HepG2 (cell line): Measurements from ENCODE around the gene IL10. TPM values are rescaled to one million over a fixed set of nuclear protein-coding genes. Genes with fewer than 3 reads are reported as not detected.

Experiments
- ATAC-seq: fragments of 200-7000 bp; cut with Tn5 transposase; 3 replicates; pipeline ENCODE4 v1.9.1; 2020; ENCODE audit warnings: mild to moderate bottlenecking, moderate library complexity
- BruUV-seq: library from RNA; stranded (reverse); fragments of 400-500 nt; replicated peaks from 2 replicates; lab custom pipeline; 2021; lab: Mats Ljungman, UMichigan
- CTCF ChIA-PET: fragments of 300-600 bp; formaldehyde crosslinking; extraction: SDS; loops from one replicate; lab custom pipeline; 2021; ENCODE audit warnings: low total read pairs, inconsistent platforms, low intra/inter-chr PET ratio; lab: Yijun Ruan, JAX
- POLR2A ChIA-PET: fragments of 350-600 bp; sonication (Branson Sonifier 250); formaldehyde crosslinking; loops from one replicate; lab custom pipeline; 2020; ENCODE audit warnings: antibody characterized with exemption, inconsistent platforms; lab: Yijun Ruan, JAX
- DNase-seq: peaks from one replicate; pipeline ENCODE4 v3.0.0-alpha.2; 2015; ENCODE audit warnings: low spot score
- FAIRE-seq: peaks from 3 replicates; lab custom pipeline; 2011; peaks lifted over from hg19 to GRCh38; lab: Jason Lieb, UNC
- H2AFZ ChIP-seq: one replicate; pipeline ENCODE4 v1.6.1; 2011; ENCODE audit warnings: low read length, inconsistent platforms
- H3K27ac ChIP-seq: fragments of 300-600 bp; 3 replicates; pipeline ENCODE4 v1.8.0; 2011; ENCODE audit warnings: mixed run types, mild to moderate bottlenecking, mixed read lengths, low read length, inconsistent platforms; ENCODE audit not compliant: insufficient read depth; ENCODE audit errors: extremely low read length
- H3K27me3 ChIP-seq, 2 experiments: fragments of 200-600 bp in 1 of 2; 2 replicates in 1 of 2; 3 replicates in 1 of 2; pipeline versions ENCODE4 v1.6.0 to v1.8.0; 2011; ENCODE audit warnings: low read length in 2 of 2, mild to moderate bottlenecking in 2 of 2, moderate library complexity in 2 of 2, inconsistent platforms in 1 of 2; ENCODE audit not compliant: insufficient read depth in 2 of 2, control insufficient read depth in 1 of 2
- H3K36me3 ChIP-seq, 2 experiments: fragments of 200-600 bp in 1 of 2; replicated peaks in 1 of 2; 2 replicates in 1 of 2; 3 replicates in 1 of 2; pipeline versions ENCODE4 v1.5.1 to v1.8.0; 2011; ENCODE audit warnings: low read length in 2 of 2, inconsistent platforms in 1 of 2; ENCODE audit not compliant: insufficient read depth in 2 of 2, control insufficient read depth in 1 of 2
- H3K4me1 ChIP-seq: 2 replicates; pipeline ENCODE4 v1.5.1; 2012; ENCODE audit warnings: low read length, inconsistent platforms; ENCODE audit not compliant: insufficient read depth
- H3K4me2 ChIP-seq: 2 replicates; pipeline ENCODE4 v1.6.0; 2011; ENCODE audit warnings: low read depth, low read length, inconsistent platforms
- H3K4me3 ChIP-seq, 3 experiments: fragments of 200-600 bp in 1 of 3; sonication (generic), shearing (Covaris generic) in 1 of 3; replicated peaks in 1 of 3; 2 replicates each; pipeline ENCODE4 v1.5.1; 2011 to 2016; ENCODE audit warnings: low read length in 3 of 3, inconsistent platforms in 2 of 3, low read depth in 2 of 3, mild to moderate bottlenecking in 2 of 3, control low read depth in 1 of 3, mixed read lengths in 1 of 3; ENCODE audit not compliant: insufficient read depth in 1 of 3
- H3K79me2 ChIP-seq: one replicate; pipeline ENCODE4 v1.6.1; 2011; ENCODE audit warnings: low read length, inconsistent platforms; ENCODE audit not compliant: insufficient read depth
- H3K9ac ChIP-seq: 2 replicates; pipeline ENCODE4 v1.6.0; 2011; ENCODE audit warnings: mild to moderate bottlenecking, low read depth, low read length, inconsistent platforms; ENCODE audit not compliant: insufficient read depth
- H3K9me3 ChIP-seq: 2 replicates; pipeline ENCODE4 v1.5.1; 2012; ENCODE audit warnings: mild to moderate bottlenecking, low read length
- H4K20me1 ChIP-seq: 2 replicates; pipeline ENCODE4 v1.6.0; 2011; ENCODE audit warnings: inconsistent platforms, mild to moderate bottlenecking, low read length, moderate library complexity; ENCODE audit not compliant: insufficient read depth
- ARID2 ChIP-seq: sonication (generic); formaldehyde crosslinking; IDR thresholded peaks from 2 replicates; pipeline ENCODE4 v1.8.1; 2022; ENCODE audit warnings: mild to moderate bottlenecking, missing genetic modification reagents, borderline replicate concordance
- FOXA1 ChIP-seq, 2 experiments: fragments of 450-650 bp in 1 of 2; sonication (generic) in 1 of 2; formaldehyde crosslinking in 1 of 2; IDR thresholded peaks; 2 replicates each; pipeline versions ENCODE4 v1.4.0 to v1.6.1; 2016 to 2020; ENCODE audit warnings: missing genetic modification reagents in 1 of 2
- KAT7 ChIP-seq: IDR thresholded peaks from 2 replicates; pipeline ENCODE4 v1.6.1; 2018; ENCODE audit warnings: borderline replicate concordance, missing compliant biosample characterization
- NRL ChIP-seq: sonication (generic); formaldehyde crosslinking; IDR thresholded peaks from 2 replicates; pipeline ENCODE4 v1.5.0; 2020; ENCODE audit warnings: missing genetic modification reagents, mild to moderate bottlenecking, moderate library complexity, borderline replicate concordance
- PAX8 ChIP-seq: sonication (generic); formaldehyde crosslinking; IDR thresholded peaks from 2 replicates; pipeline ENCODE4 v1.8.0; 2022; ENCODE audit warnings: mild to moderate bottlenecking, missing genetic modification reagents, borderline replicate concordance
- RAD51 ChIP-seq: fragments of 450-650 bp; IDR thresholded peaks from 2 replicates; pipeline ENCODE4 v1.6.1; 2016; ENCODE audit warnings: borderline replicate concordance
- RFX1 ChIP-seq: fragments of 450-650 bp; IDR thresholded peaks from 2 replicates; pipeline ENCODE4 v1.6.1; 2017
- ZBTB42 ChIP-seq: sonication (generic); formaldehyde crosslinking; IDR thresholded peaks from 2 replicates; pipeline ENCODE4 v1.5.0; 2020; ENCODE audit warnings: mild to moderate bottlenecking, missing genetic modification reagents
- ZC3H4 ChIP-seq: sonication (generic); formaldehyde crosslinking; IDR thresholded peaks from 2 replicates; pipeline ENCODE4 v1.4.0; 2020; ENCODE audit warnings: missing genetic modification reagents, borderline replicate concordance
- ZNF17 ChIP-seq: sonication (generic); formaldehyde crosslinking; IDR thresholded peaks from 2 replicates; pipeline ENCODE4 v1.5.0; 2020; ENCODE audit warnings: mild to moderate bottlenecking, missing genetic modification reagents
- ZNF180 ChIP-seq: sonication (generic); formaldehyde crosslinking; IDR thresholded peaks from 2 replicates; pipeline ENCODE4 v1.4.0; 2020; ENCODE audit warnings: low read depth, missing genetic modification reagents, borderline replicate concordance
- ZNF614 ChIP-seq: IDR thresholded peaks from 2 replicates; pipeline ENCODE4 v1.6.1; 2018; ENCODE audit warnings: missing biosample characterization, missing genetic modification reagents, inconsistent platforms, borderline replicate concordance
- ZNF674 ChIP-seq: sonication (generic); formaldehyde crosslinking; IDR thresholded peaks from 2 replicates; pipeline ENCODE4 v1.5.0; 2020; ENCODE audit warnings: low read depth, mild to moderate bottlenecking, missing genetic modification reagents
- WGBS: methylation state at CpG from one replicate; pipeline ENCODE4 v1.1.6; 2017; ENCODE audit warnings: low lambda C conversion rate; 5-methylcytosine and 5-hydroxymethylcytosine counted together
- in situ Hi-C: cut with HindIII; loops from 2 replicates; pipeline ENCODE4 v1.10.0; 2017; ENCODE audit warnings: low pct_unique_long_range_greater_than_20kb; ENCODE audit not compliant: extremely low pct_ligation_motif_present
- intact Hi-C: fragments of 100-400 bp; cut with micrococcal nuclease; formaldehyde crosslinking; loops from one replicate; pipeline ENCODE4 v1.10.0; 2022; ENCODE audit not compliant: unreplicated experiment
- polyA plus RNA-seq, 8 experiments: library from polyadenylated mRNA; depleted of rRNA in 3 of 8; stranded (reverse) in 7 of 8; unstranded in 1 of 8; fragments of >200 nt; fragmentation: Illumina TruSeq in 4 of 8; extraction: Trizol in 4 of 8; gene quantifications; 2 replicates each; pipeline versions ENCODE4 v1.2.1 to v1.2.3, GENCODE V29; 2011 to 2016; ENCODE audit warnings: low read depth in 4 of 8, missing spikeins in 1 of 8, mixed read lengths in 1 of 8; ENCODE audit not compliant: insufficient read depth in 1 of 8
- total RNA-seq, 5 experiments: library from RNA; depleted of rRNA; stranded (reverse); fragments of >200 nt; fragmentation: Illumina TruSeq; extraction: Trizol; gene quantifications; 2 replicates each; pipeline ENCODE4 v1.2.3, GENCODE V29; 2016; ENCODE audit warnings: low read depth in 1 of 5
- TF ChIP-seq, protein P1 (sequence below): sonication (generic); formaldehyde crosslinking; IDR thresholded peaks from 2 replicates; pipeline ENCODE4 v1.5.1; 2020; ENCODE audit warnings: missing genetic modification reagents, mild to moderate bottlenecking, borderline replicate concordance
- TF ChIP-seq, protein P2 (sequence below): sonication (generic); formaldehyde crosslinking; IDR thresholded peaks from 2 replicates; pipeline ENCODE4 v1.4.0; 2020; ENCODE audit warnings: missing genetic modification reagents
- TF ChIP-seq, protein P3 (sequence below): sonication (generic); formaldehyde crosslinking; IDR thresholded peaks from 2 replicates; pipeline ENCODE4 v1.4.0; 2020; ENCODE audit warnings: missing genetic modification reagents, borderline replicate concordance

IL10 gene
- total and polyA plus RNA-seq, 2 of the 13 experiments (the other 11 are each of a cell fraction or from before 2014, with no cell fraction given): not detected

DNA sequence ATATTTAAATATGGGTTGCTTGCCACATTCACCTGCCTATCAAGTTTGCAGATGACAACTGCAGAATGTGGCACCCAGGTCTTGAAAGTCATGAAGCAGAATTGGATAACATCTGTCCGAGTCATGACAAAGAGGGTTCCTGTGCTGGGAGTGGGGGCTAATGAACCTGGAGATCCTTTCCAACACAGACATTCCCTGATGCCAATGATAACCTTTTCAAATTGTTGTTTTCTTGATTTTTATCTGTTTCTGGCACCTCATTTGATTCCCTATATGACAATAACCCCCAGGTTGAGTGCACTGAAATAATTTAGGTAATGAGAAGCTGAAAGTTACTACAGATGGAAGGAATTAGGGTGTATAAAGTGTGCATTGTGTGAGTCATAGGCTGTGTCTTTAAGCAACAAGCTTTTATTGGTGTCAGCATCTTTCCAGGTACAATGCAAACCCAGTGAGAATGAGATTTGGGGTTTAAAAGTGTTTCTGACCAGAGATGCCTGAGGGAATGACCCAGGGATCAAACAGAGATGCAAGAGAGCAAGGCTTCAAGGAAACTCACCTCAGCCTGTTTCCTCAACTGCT is 32.0 kb upstream of the IL10 start:
- intact Hi-C loops: no loop called here

More for the DNA sequence above, 32.0 kb upstream of the IL10 start:
- no peak overlapping the region for H2AFZ ChIP-seq
- no peaks in the 10 kb centered on the region for H3K36me3 ChIP-seq
- H3K27me3 ChIP-seq: peaks cover 2 to 7% of the 10 kb centered on the region in 2 experiments; a peak in 1 of 5 replicates
- H4K20me1 ChIP-seq: no peaks in the 10 kb centered on the region
- 0% methylated on average over 1 of the region's 1 CpG for WGBS
- H3K79me2 ChIP-seq: no peaks in the 10 kb centered on the region
- no peaks in the 10 kb centered on the region for H3K9me3 ChIP-seq
- ATAC-seq (no peak), DNase-seq (no peak), FAIRE-seq (no peak)
- BruUV-seq: no TSS peak
- H3K4me2 ChIP-seq: no peak overlapping the region
- no peak for TF ChIP-seq FOXA1 (IDR thresholded peaks at IDR 0.05)
- no peak for TF ChIP-seq FOXA1 (CRISPR knock-in tag; IDR thresholded peaks at IDR 0.05)
- no peak for TF ChIP-seq ZNF674 (CRISPR knock-in tag)
- TF ChIP-seq ZNF17: no peak
- TF ChIP-seq KAT7 (CRISPR knock-in tag): no peak
- no peak for TF ChIP-seq ARID2 (CRISPR knock-in tag)
- TF ChIP-seq ZC3H4 (CRISPR knock-in tag): no peak
- TF ChIP-seq, protein P1, sequence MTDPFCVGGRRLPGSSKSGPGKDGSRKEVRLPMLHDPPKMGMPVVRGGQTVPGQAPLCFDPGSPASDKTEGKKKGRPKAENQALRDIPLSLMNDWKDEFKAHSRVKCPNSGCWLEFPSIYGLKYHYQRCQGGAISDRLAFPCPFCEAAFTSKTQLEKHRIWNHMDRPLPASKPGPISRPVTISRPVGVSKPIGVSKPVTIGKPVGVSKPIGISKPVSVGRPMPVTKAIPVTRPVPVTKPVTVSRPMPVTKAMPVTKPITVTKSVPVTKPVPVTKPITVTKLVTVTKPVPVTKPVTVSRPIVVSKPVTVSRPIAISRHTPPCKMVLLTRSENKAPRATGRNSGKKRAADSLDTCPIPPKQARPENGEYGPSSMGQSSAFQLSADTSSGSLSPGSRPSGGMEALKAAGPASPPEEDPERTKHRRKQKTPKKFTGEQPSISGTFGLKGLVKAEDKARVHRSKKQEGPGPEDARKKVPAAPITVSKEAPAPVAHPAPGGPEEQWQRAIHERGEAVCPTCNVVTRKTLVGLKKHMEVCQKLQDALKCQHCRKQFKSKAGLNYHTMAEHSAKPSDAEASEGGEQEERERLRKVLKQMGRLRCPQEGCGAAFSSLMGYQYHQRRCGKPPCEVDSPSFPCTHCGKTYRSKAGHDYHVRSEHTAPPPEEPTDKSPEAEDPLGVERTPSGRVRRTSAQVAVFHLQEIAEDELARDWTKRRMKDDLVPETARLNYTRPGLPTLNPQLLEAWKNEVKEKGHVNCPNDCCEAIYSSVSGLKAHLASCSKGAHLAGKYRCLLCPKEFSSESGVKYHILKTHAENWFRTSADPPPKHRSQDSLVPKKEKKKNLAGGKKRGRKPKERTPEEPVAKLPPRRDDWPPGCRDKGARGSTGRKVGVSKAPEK: no peak
- no peak for TF ChIP-seq NRL (CRISPR knock-in tag)
- TF ChIP-seq ZBTB42 (CRISPR knock-in tag): no peak
- TF ChIP-seq ZNF614 (CRISPR knock-in tag): no peak
- no peak for TF ChIP-seq RFX1
- TF ChIP-seq ZNF180: no peak
- TF ChIP-seq, protein P2, sequence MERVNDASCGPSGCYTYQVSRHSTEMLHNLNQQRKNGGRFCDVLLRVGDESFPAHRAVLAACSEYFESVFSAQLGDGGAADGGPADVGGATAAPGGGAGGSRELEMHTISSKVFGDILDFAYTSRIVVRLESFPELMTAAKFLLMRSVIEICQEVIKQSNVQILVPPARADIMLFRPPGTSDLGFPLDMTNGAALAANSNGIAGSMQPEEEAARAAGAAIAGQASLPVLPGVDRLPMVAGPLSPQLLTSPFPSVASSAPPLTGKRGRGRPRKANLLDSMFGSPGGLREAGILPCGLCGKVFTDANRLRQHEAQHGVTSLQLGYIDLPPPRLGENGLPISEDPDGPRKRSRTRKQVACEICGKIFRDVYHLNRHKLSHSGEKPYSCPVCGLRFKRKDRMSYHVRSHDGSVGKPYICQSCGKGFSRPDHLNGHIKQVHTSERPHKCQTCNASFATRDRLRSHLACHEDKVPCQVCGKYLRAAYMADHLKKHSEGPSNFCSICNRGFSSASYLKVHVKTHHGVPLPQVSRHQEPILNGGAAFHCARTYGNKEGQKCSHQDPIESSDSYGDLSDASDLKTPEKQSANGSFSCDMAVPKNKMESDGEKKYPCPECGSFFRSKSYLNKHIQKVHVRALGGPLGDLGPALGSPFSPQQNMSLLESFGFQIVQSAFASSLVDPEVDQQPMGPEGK (CRISPR knock-in tag): no peak
- no peak for TF ChIP-seq RAD51
- TF ChIP-seq PAX8 (CRISPR knock-in tag): no peak
- TF ChIP-seq, protein P3, sequence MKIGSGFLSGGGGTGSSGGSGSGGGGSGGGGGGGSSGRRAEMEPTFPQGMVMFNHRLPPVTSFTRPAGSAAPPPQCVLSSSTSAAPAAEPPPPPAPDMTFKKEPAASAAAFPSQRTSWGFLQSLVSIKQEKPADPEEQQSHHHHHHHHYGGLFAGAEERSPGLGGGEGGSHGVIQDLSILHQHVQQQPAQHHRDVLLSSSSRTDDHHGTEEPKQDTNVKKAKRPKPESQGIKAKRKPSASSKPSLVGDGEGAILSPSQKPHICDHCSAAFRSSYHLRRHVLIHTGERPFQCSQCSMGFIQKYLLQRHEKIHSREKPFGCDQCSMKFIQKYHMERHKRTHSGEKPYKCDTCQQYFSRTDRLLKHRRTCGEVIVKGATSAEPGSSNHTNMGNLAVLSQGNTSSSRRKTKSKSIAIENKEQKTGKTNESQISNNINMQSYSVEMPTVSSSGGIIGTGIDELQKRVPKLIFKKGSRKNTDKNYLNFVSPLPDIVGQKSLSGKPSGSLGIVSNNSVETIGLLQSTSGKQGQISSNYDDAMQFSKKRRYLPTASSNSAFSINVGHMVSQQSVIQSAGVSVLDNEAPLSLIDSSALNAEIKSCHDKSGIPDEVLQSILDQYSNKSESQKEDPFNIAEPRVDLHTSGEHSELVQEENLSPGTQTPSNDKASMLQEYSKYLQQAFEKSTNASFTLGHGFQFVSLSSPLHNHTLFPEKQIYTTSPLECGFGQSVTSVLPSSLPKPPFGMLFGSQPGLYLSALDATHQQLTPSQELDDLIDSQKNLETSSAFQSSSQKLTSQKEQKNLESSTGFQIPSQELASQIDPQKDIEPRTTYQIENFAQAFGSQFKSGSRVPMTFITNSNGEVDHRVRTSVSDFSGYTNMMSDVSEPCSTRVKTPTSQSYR (CRISPR knock-in tag): no peak
- no peak overlapping the region for H3K4me3 ChIP-seq
- H3K9ac ChIP-seq: no peak overlapping the region
- H3K4me1 ChIP-seq: no peaks in the 10 kb centered on the region
- CTCF ChIA-PET: no interaction called here
- POLR2A ChIA-PET: no interaction called here
- H3K27ac ChIP-seq: no peak overlapping the region
- in situ Hi-C loops: no loop called here
